A673 (cell line): ENCODE data around the gene ADAMTSL3. TPM values are rescaled to one million over a fixed set of nuclear protein-coding genes. Genes with fewer than 3 reads are reported as not detected.

Experiments
- BruUV-seq: library from RNA; stranded (reverse); fragments of 400-500 nt; replicated peaks from 2 replicates; lab custom pipeline; 2021; lab: Mats Ljungman, UMichigan
- CTCF ChIA-PET: fragments of 300-600 bp; sonication (Branson Sonifier 250); formaldehyde crosslinking; loops from one replicate; lab custom pipeline; 2022; ENCODE audit warnings: antibody characterized with exemption; lab: Charles Lee
- POLR2A ChIA-PET: fragments of 300-600 bp; sonication (Branson Sonifier 250); formaldehyde crosslinking; loops from one replicate; lab custom pipeline; 2022; ENCODE audit warnings: antibody characterized with exemption; ENCODE audit not compliant: low non-redundant PET; lab: Charles Lee
- DNase-seq: peaks from one replicate; pipeline ENCODE4 v3.0.0-alpha.2; 2015; ENCODE audit warnings: low spot score
- H3K27ac ChIP-seq: fragments of 200-600 bp; sonication (generic); 2 replicates; pipeline ENCODE4 v1.5.1; 2016; ENCODE audit warnings: mixed run types, low read depth, mild to moderate bottlenecking, mixed read lengths, antibody characterized with exemption, low read length; ENCODE audit not compliant: poor library complexity, severe bottlenecking
- H3K27me3 ChIP-seq: fragments of 200-600 bp; sonication (generic); replicated peaks from 2 replicates; pipeline ENCODE4 v1.6.1; 2017; ENCODE audit warnings: mixed run types, low read depth, mild to moderate bottlenecking, mixed read lengths, antibody characterized with exemption, low read length; ENCODE audit not compliant: insufficient read depth, poor library complexity
- H3K36me3 ChIP-seq: fragments of 200-600 bp; sonication (generic); 2 replicates; pipeline ENCODE4 v1.6.1; 2016; ENCODE audit warnings: mixed run types, mild to moderate bottlenecking, mixed read lengths, antibody characterized with exemption, low read length; ENCODE audit not compliant: insufficient read depth, poor library complexity, severe bottlenecking
- H3K4me1 ChIP-seq: fragments of 200-600 bp; sonication (generic); 2 replicates; pipeline ENCODE4 v1.6.1; 2017; ENCODE audit warnings: mixed run types, mild to moderate bottlenecking, mixed read lengths, antibody characterized with exemption, low read length; ENCODE audit not compliant: insufficient read depth, poor library complexity, severe bottlenecking
- H3K4me3 ChIP-seq: fragments of 200-600 bp; sonication (generic); 2 replicates; pipeline ENCODE4 v1.5.1; 2016; ENCODE audit warnings: low read depth, mixed run types, mild to moderate bottlenecking, mixed read lengths, low read length; ENCODE audit not compliant: poor library complexity, severe bottlenecking
- H3K9me3 ChIP-seq: fragments of 200-600 bp; sonication (generic); 2 replicates; pipeline ENCODE4 v1.6.1; 2016; ENCODE audit warnings: mixed run types, low read depth, mild to moderate bottlenecking, mixed read lengths, antibody characterized with exemption, low read length; ENCODE audit not compliant: poor library complexity, severe bottlenecking
- EZH2 ChIP-seq: fragments of 200-600 bp; sonication (generic); IDR thresholded peaks from 2 replicates; pipeline ENCODE4 v1.6.1; 2017; ENCODE audit warnings: borderline replicate concordance, low read depth, mild to moderate bottlenecking, mixed read lengths, antibody characterized with exemption, low read length; ENCODE audit not compliant: poor library complexity, severe bottlenecking
- intact Hi-C: fragments of 100-400 bp; cut with micrococcal nuclease; formaldehyde crosslinking; loops from one replicate; pipeline ENCODE4 v1.10.0; 2022; ENCODE audit not compliant: unreplicated experiment
- total RNA-seq: library from RNA; stranded (reverse); gene quantifications from 2 replicates; pipeline ENCODE4 v1.2.3, GENCODE V29; 2021
- TF ChIP-seq, protein P1 (sequence below): fragments of 300-800, 200-600 bp; sonication (generic); conservative IDR thresholded peaks from 2 replicates; pipeline ENCODE4 v1.5.1; 2017; ENCODE audit warnings: low read depth, mild to moderate bottlenecking, antibody characterized with exemption, low read length, moderate library complexity, mixed read lengths

ADAMTSL3 gene
- total RNA-seq, 1 experiment from 2014 or later, result 0.95 TPM

DNA sequence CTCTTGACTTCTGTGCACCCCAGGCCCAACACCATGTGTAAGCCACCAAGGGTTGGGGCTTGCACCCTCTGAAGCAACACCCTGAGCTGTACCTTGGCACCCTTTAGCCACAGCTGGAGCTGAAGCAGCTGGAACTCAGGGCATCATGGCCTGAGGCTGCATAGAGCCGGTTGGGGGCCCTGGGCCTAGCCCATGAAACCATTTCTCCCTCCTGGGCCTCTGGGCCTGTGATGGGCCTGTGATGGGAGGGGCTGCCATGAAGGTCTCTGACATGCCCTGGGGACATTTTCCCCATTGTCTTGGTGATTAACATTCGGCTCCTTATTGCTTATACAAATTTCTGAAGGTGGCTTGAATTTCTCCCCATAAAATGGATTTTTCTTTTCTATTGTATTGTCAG, 22.4 kb upstream of the ADAMTSL3 start:
- intact Hi-C loops, result no loop called here
- no peak for TF ChIP-seq EZH2
- TF ChIP-seq, protein P1, sequence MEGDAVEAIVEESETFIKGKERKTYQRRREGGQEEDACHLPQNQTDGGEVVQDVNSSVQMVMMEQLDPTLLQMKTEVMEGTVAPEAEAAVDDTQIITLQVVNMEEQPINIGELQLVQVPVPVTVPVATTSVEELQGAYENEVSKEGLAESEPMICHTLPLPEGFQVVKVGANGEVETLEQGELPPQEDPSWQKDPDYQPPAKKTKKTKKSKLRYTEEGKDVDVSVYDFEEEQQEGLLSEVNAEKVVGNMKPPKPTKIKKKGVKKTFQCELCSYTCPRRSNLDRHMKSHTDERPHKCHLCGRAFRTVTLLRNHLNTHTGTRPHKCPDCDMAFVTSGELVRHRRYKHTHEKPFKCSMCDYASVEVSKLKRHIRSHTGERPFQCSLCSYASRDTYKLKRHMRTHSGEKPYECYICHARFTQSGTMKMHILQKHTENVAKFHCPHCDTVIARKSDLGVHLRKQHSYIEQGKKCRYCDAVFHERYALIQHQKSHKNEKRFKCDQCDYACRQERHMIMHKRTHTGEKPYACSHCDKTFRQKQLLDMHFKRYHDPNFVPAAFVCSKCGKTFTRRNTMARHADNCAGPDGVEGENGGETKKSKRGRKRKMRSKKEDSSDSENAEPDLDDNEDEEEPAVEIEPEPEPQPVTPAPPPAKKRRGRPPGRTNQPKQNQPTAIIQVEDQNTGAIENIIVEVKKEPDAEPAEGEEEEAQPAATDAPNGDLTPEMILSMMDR, result no peak
- Histone ChIP-seq H3K9me3 (no peaks in the 10 kb centered on the region), H3K27ac (no peak overlapping the region), H3K4me3 (no peak overlapping the region), H3K4me1 (no peaks in the 10 kb centered on the region), H3K36me3 (no peaks in the 10 kb centered on the region), H3K27me3 (no peaks in the 10 kb centered on the region)
- no TSS peak for BruUV-seq
- no peak for DNase-seq
- CTCF ChIA-PET, result no interaction called here
- POLR2A ChIA-PET, result no interaction called here

DNA sequence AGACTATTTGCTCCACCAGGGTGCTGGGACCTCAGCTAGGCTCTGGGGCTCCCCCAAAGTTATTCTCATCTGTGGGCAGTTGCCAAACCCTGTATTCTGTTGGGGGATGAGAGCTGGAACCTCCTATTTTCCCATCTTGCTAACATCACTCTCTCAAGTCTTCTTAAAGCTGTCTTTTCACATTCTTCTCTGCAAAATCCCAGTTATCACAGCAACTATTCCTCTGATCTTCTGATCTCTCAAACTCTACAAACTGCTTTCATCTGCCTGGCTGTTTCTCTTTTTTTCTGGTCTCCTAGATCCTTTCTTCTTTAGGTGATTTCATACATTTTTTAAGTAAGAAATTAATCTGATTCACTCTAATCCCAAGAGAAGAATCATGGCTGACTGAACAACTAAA, 10.7 kb upstream of the ADAMTSL3 start:
- no peak for DNase-seq
- Histone ChIP-seq H3K4me1 (no peaks in the 10 kb centered on the region), H3K9me3 (no peaks in the 10 kb centered on the region), H3K36me3 (no peaks in the 10 kb centered on the region), H3K4me3 (no peak overlapping the region), H3K27me3 (peaks cover 3% of the 10 kb centered on the region), H3K27ac (no peak overlapping the region)
- ChIA-PET CTCF (no interaction called here), POLR2A (no interaction called here)
- TF ChIP-seq, protein P1, result no peak
- no peak for TF ChIP-seq EZH2
- no TSS peak for BruUV-seq
- intact Hi-C loops, result no loop called here

DNA sequence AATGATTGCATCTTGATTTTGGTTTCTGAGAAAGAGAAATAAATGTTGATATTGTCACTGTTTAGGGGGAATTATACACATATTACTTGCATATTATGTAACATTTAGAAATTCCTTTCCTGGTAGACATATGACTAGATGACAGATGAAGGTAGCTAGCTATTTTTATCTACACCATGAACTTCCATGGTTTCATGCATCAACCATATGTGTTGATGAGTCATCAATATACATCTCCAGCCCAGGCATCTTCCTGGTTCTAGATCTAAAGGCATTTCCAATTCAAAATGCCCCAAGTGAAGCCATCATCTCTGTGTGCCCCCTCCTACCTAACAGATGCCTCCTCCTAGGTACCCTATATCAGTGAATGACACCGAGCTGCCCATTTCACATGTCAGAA, 9.5 kb upstream of the ADAMTSL3 start:
- TF ChIP-seq, protein P1, result no peak
- no peak for TF ChIP-seq EZH2

More for the DNA sequence above, 9.5 kb upstream of the ADAMTSL3 start:
- CTCF ChIA-PET, result no interaction called here
- Histone ChIP-seq H3K36me3 (no peaks in the 10 kb centered on the region), H3K4me3 (no peak overlapping the region), H3K4me1 (no peaks in the 10 kb centered on the region), H3K9me3 (no peaks in the 10 kb centered on the region), H3K27me3 (peaks cover 3% of the 10 kb centered on the region), H3K27ac (no peak overlapping the region)
- POLR2A ChIA-PET, result no interaction called here
- intact Hi-C loops, result no loop called here
- no TSS peak for BruUV-seq
- no peak for DNase-seq
